IMR-90 (cell line): ENCODE measurements around the gene RAB4B. TPM values are rescaled to one million over a fixed set of nuclear protein-coding genes. Genes with fewer than 3 reads are reported as not detected.

Experiments used
- ATAC-seq: fragments of 200-7000 bp; cut with Tn5 transposase; 2 replicates; pipeline ENCODE4 v1.9.1; 2020; ENCODE audit warnings: low read depth, mild to moderate bottlenecking, moderate library complexity
- BruUV-seq: library from RNA; stranded (reverse); fragments of 400-500 nt; replicated peaks from 2 replicates; lab custom pipeline; 2021; lab: Mats Ljungman, UMichigan
- CTCF ChIA-PET: fragments of 300-600 bp; formaldehyde crosslinking; extraction: SDS; loops from one replicate; lab custom pipeline; 2021; ENCODE audit warnings: antibody characterized with exemption; lab: Yijun Ruan, JAX
- POLR2A ChIA-PET: fragments of 300-600 bp; sonication (Branson Sonifier 250); formaldehyde crosslinking; loops from one replicate; lab custom pipeline; 2022; ENCODE audit warnings: antibody characterized with exemption; ENCODE audit not compliant: unreplicated experiment; lab: Charles Lee
- DNase-seq: peaks from one replicate; pipeline ENCODE4 v3.0.0; 2013
- H2AFZ ChIP-seq: replicated peaks from 2 replicates; pipeline ENCODE3; 2013; ENCODE audit warnings: low read length, mild to moderate bottlenecking; ENCODE audit not compliant: poor library complexity
- H2AK5ac ChIP-seq: 2 replicates; pipeline ENCODE4 v1.6.1; 2013; ENCODE audit warnings: low read depth, low read length, inconsistent platforms
- H2AK9ac ChIP-seq: replicated peaks from 2 replicates; pipeline ENCODE3; 2013; ENCODE audit warnings: mild to moderate bottlenecking, low read depth, low read length, moderate library complexity; ENCODE audit not compliant: poor library complexity
- H2BK120ac ChIP-seq: 2 replicates; pipeline ENCODE4 v1.6.1; 2013; ENCODE audit warnings: low read depth, low read length, inconsistent platforms
- H2BK15ac ChIP-seq: 3 replicates; pipeline ENCODE4 v1.6.1; 2013; ENCODE audit warnings: low read depth, low read length, inconsistent platforms
- H2BK20ac ChIP-seq: 2 replicates; pipeline ENCODE4 v1.6.1; 2013; ENCODE audit warnings: low read depth, mild to moderate bottlenecking, inconsistent platforms, low read length, moderate library complexity
- H2BK5ac ChIP-seq: 2 replicates; pipeline ENCODE4 v1.6.1; 2013; ENCODE audit warnings: mild to moderate bottlenecking, low read depth, low read length, inconsistent platforms; ENCODE audit not compliant: poor library complexity, severe bottlenecking
- H3K14ac ChIP-seq: replicated peaks from 2 replicates; pipeline ENCODE4 v1.6.1; 2013; ENCODE audit warnings: low read depth, low read length, inconsistent platforms
- H3K18ac ChIP-seq: 2 replicates; pipeline ENCODE4 v1.6.1; 2013; ENCODE audit warnings: low read depth, low read length, control low read depth
- H3K23ac ChIP-seq: 2 replicates; pipeline ENCODE4 v1.6.1; 2013; ENCODE audit warnings: low read depth, low read length, inconsistent platforms
- H3K27ac ChIP-seq: 2 replicates; pipeline ENCODE4 v1.5.1; 2013; ENCODE audit warnings: mild to moderate bottlenecking, control low read depth, low read length; ENCODE audit not compliant: insufficient read depth
- H3K27me3 ChIP-seq: 2 replicates; pipeline ENCODE4 v1.6.1; 2013; ENCODE audit warnings: low read length; ENCODE audit not compliant: control insufficient read depth, insufficient read depth
- H3K36me3 ChIP-seq: 2 replicates; pipeline ENCODE4 v1.6.1; 2013; ENCODE audit warnings: low read length, mixed read lengths; ENCODE audit not compliant: control insufficient read depth, insufficient read depth
- H3K4ac ChIP-seq: 2 replicates; pipeline ENCODE4 v1.6.1; 2013; ENCODE audit warnings: low read depth, low read length, inconsistent platforms
- H3K4me1 ChIP-seq: 2 replicates; pipeline ENCODE4 v1.6.1; 2013; ENCODE audit warnings: low read length, mixed read lengths; ENCODE audit not compliant: control insufficient read depth, insufficient read depth
- H3K4me2 ChIP-seq: 2 replicates; pipeline ENCODE4 v1.6.1; 2013; ENCODE audit warnings: low read depth, mild to moderate bottlenecking, control low read depth, low read length, moderate library complexity
- H3K4me3 ChIP-seq: 2 replicates; pipeline ENCODE4 v1.5.1; 2013; ENCODE audit warnings: low read depth, mild to moderate bottlenecking, control low read depth, low read length, moderate library complexity; ENCODE audit not compliant: insufficient read depth
- H3K56ac ChIP-seq: 2 replicates; pipeline ENCODE4 v1.6.1; 2013; ENCODE audit warnings: low read length, inconsistent platforms; ENCODE audit not compliant: insufficient read depth; ENCODE audit errors: extremely low read depth
- H3K79me1 ChIP-seq, 2 experiments: 2 replicates each; pipeline ENCODE4 v1.6.1; 2013; ENCODE audit warnings: low read length in 2 of 2, inconsistent platforms in 1 of 2, low read depth in 1 of 2
- H3K9ac ChIP-seq: 2 replicates; pipeline ENCODE4 v1.6.1; 2013; ENCODE audit warnings: low read depth, low read length, control low read depth
- H3K9me1 ChIP-seq: 2 replicates; pipeline ENCODE4 v1.6.1; 2013; ENCODE audit warnings: low read length, inconsistent platforms; ENCODE audit not compliant: insufficient read depth
- H3K9me3 ChIP-seq: 2 replicates; pipeline ENCODE4 v1.6.1; 2013; ENCODE audit warnings: low read length; ENCODE audit not compliant: control insufficient read depth, insufficient read depth
- H4K20me1 ChIP-seq: 2 replicates; pipeline ENCODE4 v1.6.1; 2013; ENCODE audit warnings: low read length, inconsistent platforms; ENCODE audit not compliant: insufficient read depth
- H4K5ac ChIP-seq: 2 replicates; pipeline ENCODE4 v1.6.1; 2013; ENCODE audit warnings: mild to moderate bottlenecking, low read depth, low read length, control low read depth
- H4K8ac ChIP-seq, 2 experiments: 2 replicates each; pipeline ENCODE4 v1.6.1; 2013; ENCODE audit warnings: low read depth in 2 of 2, low read length in 2 of 2, control low read depth in 1 of 2, inconsistent platforms in 1 of 2
- H4K91ac ChIP-seq: 2 replicates; pipeline ENCODE4 v1.6.1; 2013; ENCODE audit warnings: low read depth, low read length, inconsistent platforms; ENCODE audit not compliant: insufficient read depth
- BHLHE40 ChIP-seq: fragments of 150-350 bp; IDR thresholded peaks from 2 replicates; pipeline ENCODE4 v1.6.1; 2016; ENCODE audit warnings: mild to moderate bottlenecking, low read depth, low read length
- CEBPB ChIP-seq: IDR thresholded peaks from 2 replicates; pipeline ENCODE4 v1.6.1; 2012; ENCODE audit warnings: low read depth, low read length, improper control_type of control experiment
- CHD1 ChIP-seq: IDR thresholded peaks from 2 replicates; pipeline ENCODE4 v1.6.1; 2012; ENCODE audit warnings: low read depth, low read length, improper control_type of control experiment
- ELK1 ChIP-seq: fragments of 150-350 bp; IDR thresholded peaks from 2 replicates; pipeline ENCODE4 v1.6.1; 2016; ENCODE audit warnings: low read depth, mild to moderate bottlenecking, low read length, moderate library complexity, borderline replicate concordance
- FOS ChIP-seq: fragments of 150-350 bp; IDR thresholded peaks from 2 replicates; pipeline ENCODE4 v1.6.1; 2016; ENCODE audit warnings: low read depth, low read length
- MAFK ChIP-seq: IDR thresholded peaks from 2 replicates; pipeline ENCODE4 v1.6.1; 2012; ENCODE audit warnings: low read depth, low read length, improper control_type of control experiment
- MAZ ChIP-seq: IDR thresholded peaks from 2 replicates; pipeline ENCODE4 v1.6.1; 2012; ENCODE audit warnings: low read depth, mild to moderate bottlenecking, low read length, improper control_type of control experiment, moderate library complexity, borderline replicate concordance
- MXI1 ChIP-seq: IDR thresholded peaks from 2 replicates; pipeline ENCODE4 v1.6.1; 2012; ENCODE audit warnings: low read depth, mild to moderate bottlenecking, low read length, moderate library complexity, borderline replicate concordance
- NFE2L2 ChIP-seq: fragments of 150-350 bp; IDR thresholded peaks from 2 replicates; pipeline ENCODE4 v1.6.1; 2016; ENCODE audit warnings: low read depth, mild to moderate bottlenecking, low read length
- POLR2A ChIP-seq: IDR thresholded peaks from 2 replicates; pipeline ENCODE4 v1.6.1; 2012; ENCODE audit warnings: mild to moderate bottlenecking, low read depth, low read length
- RAD21 ChIP-seq: IDR thresholded peaks from 2 replicates; pipeline ENCODE4 v1.6.1; 2012; ENCODE audit warnings: low read length, improper control_type of control experiment
- RCOR1 ChIP-seq: IDR thresholded peaks from 2 replicates; pipeline ENCODE4 v1.6.1; 2012; ENCODE audit warnings: mild to moderate bottlenecking, low read length, improper control_type of control experiment; ENCODE audit not compliant: insufficient replicate concordance
- RFX5 ChIP-seq: IDR thresholded peaks from 2 replicates; pipeline ENCODE4 v1.8.0; 2012; ENCODE audit warnings: low read depth, mild to moderate bottlenecking, low read length, moderate library complexity
- SMC3 ChIP-seq: fragments of 150-350 bp; IDR thresholded peaks from 2 replicates; pipeline ENCODE4 v1.6.1; 2016; ENCODE audit warnings: low read depth, mild to moderate bottlenecking, antibody characterized with exemption, low read length, moderate library complexity
- WGBS, 2 experiments: methylation state at CpG; one replicate each; pipeline versions ENCODE4 v1.1.5 to v1.1.7; 2013; ENCODE audit warnings: missing lambda C conversion rate in 2 of 2; ENCODE audit not compliant: insufficient read length in 1 of 2; ENCODE audit errors: extremely low coverage in 2 of 2; 5-methylcytosine and 5-hydroxymethylcytosine counted together
- dilution Hi-C: fragments of 300-500 bp; cut with HindIII; formaldehyde crosslinking; loops from one replicate; pipeline ENCODE4 v1.14.3; 2018; ENCODE audit warnings: low sequenced_read_pairs; ENCODE audit not compliant: unreplicated experiment
- in situ Hi-C: fragments of 300-500 bp; cut with MboI; formaldehyde crosslinking; loops from 3 replicates; pipeline ENCODE4 v1.14.3; 2019; ENCODE audit warnings: low sequenced_read_pairs, inconsistent platforms, mixed read lengths
- intact Hi-C: fragments of 100-400 bp; cut with micrococcal nuclease; formaldehyde crosslinking; loops from 2 replicates; pipeline ENCODE4 v1.10.0; 2022
- polyA plus RNA-seq, 3 experiments: library from polyadenylated mRNA; depleted of rRNA; stranded (reverse); fragments of >200 nt; gene quantifications; 2 replicates each; pipeline ENCODE4 v1.2.3, GENCODE V29; 2012; ENCODE audit warnings: low replicate concordance in 1 of 3
- total RNA-seq: library from RNA; depleted of rRNA; stranded (reverse); fragments of >200 nt; gene quantifications from 2 replicates; pipeline ENCODE4 v1.2.3, GENCODE V29; 2012
- TF ChIP-seq, protein P1 (sequence below): fragments of 150-350 bp; IDR thresholded peaks from 2 replicates; pipeline ENCODE4 v1.6.1; 2017; ENCODE audit warnings: mild to moderate bottlenecking, antibody characterized with exemption, low read length, low read depth
- TF ChIP-seq, protein P2 (sequence below): conservative IDR thresholded peaks from 2 replicates; pipeline ENCODE4 v1.5.1; 2012; ENCODE audit warnings: mild to moderate bottlenecking, low read depth, low read length, improper control_type of control experiment

The RAB4B gene
- total and polyA plus RNA-seq, 2 of the 4 experiments (the other 2 are of a cell fraction), result 7.9 to 21.4 TPM

- no CpG with 5 or more reads among the region's 3 CpGs for WGBS, 2 experiments
- Histone ChIP-seq H3K4me2 (peak overlapping the region; percentile 2; the same call in 1 of the 2 replicates), H3K36me3 (peaks cover 10% of the 10 kb centered on the region)
Measured at GRCh38 chr19:40791996-40792395, 13.9 kb downstream of the RAB4B start.

More at GRCh38 chr19:40791996-40792395, 13.9 kb downstream of the RAB4B start:
- no peaks in the 10 kb centered on the region; the same call in 1 of the 2 replicates for H3K4me1 ChIP-seq
- H2AFZ ChIP-seq, result no peak overlapping the region
- CTCF ChIA-PET, result no interaction called here
- H3K4me3 ChIP-seq, result no peak overlapping the region
- BruUV-seq, result no TSS peak
- POLR2A ChIA-PET, result no interaction called here
- H3K79me1 ChIP-seq, result no peaks in the 10 kb centered on the region
- no peak overlapping the region for H3K9ac ChIP-seq
- H3K27me3 ChIP-seq, result no peaks in the 10 kb centered on the region
- intact Hi-C loops, result no loop called here
- H4K5ac ChIP-seq, result no peak overlapping the region
- no peak overlapping the region for H2BK120ac ChIP-seq
- no peaks in the 10 kb centered on the region for H3K9me3 ChIP-seq
- no peak overlapping the region for H3K23ac ChIP-seq
- H3K18ac ChIP-seq, result no peak overlapping the region
- H3K56ac ChIP-seq, result no peak overlapping the region
- no peak overlapping the region for H2AK9ac ChIP-seq
- H2BK20ac ChIP-seq, result no peak overlapping the region
- in situ Hi-C loops, result no loop called here
- TF ChIP-seq CHD1, result no peak
- TF ChIP-seq NFE2L2, result no peak
- TF ChIP-seq CEBPB, result no peak
- no peak for TF ChIP-seq RFX5
- TF ChIP-seq, protein P1, sequence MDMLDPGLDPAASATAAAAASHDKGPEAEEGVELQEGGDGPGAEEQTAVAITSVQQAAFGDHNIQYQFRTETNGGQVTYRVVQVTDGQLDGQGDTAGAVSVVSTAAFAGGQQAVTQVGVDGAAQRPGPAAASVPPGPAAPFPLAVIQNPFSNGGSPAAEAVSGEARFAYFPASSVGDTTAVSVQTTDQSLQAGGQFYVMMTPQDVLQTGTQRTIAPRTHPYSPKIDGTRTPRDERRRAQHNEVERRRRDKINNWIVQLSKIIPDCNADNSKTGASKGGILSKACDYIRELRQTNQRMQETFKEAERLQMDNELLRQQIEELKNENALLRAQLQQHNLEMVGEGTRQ, result no peak
- no peak for TF ChIP-seq MXI1
- no peak for TF ChIP-seq RAD21
- no peak for TF ChIP-seq MAFK
- TF ChIP-seq MAZ, result no peak
- TF ChIP-seq RCOR1, result no peak
- no peak for TF ChIP-seq FOS
- TF ChIP-seq BHLHE40, result no peak
- no peak for TF ChIP-seq ELK1
- TF ChIP-seq, protein P2, sequence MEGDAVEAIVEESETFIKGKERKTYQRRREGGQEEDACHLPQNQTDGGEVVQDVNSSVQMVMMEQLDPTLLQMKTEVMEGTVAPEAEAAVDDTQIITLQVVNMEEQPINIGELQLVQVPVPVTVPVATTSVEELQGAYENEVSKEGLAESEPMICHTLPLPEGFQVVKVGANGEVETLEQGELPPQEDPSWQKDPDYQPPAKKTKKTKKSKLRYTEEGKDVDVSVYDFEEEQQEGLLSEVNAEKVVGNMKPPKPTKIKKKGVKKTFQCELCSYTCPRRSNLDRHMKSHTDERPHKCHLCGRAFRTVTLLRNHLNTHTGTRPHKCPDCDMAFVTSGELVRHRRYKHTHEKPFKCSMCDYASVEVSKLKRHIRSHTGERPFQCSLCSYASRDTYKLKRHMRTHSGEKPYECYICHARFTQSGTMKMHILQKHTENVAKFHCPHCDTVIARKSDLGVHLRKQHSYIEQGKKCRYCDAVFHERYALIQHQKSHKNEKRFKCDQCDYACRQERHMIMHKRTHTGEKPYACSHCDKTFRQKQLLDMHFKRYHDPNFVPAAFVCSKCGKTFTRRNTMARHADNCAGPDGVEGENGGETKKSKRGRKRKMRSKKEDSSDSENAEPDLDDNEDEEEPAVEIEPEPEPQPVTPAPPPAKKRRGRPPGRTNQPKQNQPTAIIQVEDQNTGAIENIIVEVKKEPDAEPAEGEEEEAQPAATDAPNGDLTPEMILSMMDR, result no peak
- TF ChIP-seq POLR2A, result no peak
- TF ChIP-seq SMC3, result no peak
- H2BK15ac ChIP-seq, result no peak overlapping the region
- no peak overlapping the region for H4K91ac ChIP-seq
- ATAC-seq, result no peak
- no peak overlapping the region for H3K27ac ChIP-seq
- no peak overlapping the region for H3K14ac ChIP-seq
- no peak overlapping the region for H2AK5ac ChIP-seq
- no peak overlapping the region for H3K4ac ChIP-seq
- no peaks in the 10 kb centered on the region for H3K9me1 ChIP-seq
- DNase-seq, result no peak
- H4K20me1 ChIP-seq, result no peaks in the 10 kb centered on the region
- no peak overlapping the region for H4K8ac ChIP-seq
- dilution Hi-C loops, result no loop called here
- H2BK5ac ChIP-seq, result no peak overlapping the region
